EH (cell line): ENCODE measurements around the gene KDR.

Source experiments
- DNase-seq: peaks from one replicate; pipeline ENCODE4 v3.0.0-alpha.2; 2015; ENCODE audit warnings: low read depth

KDR gene

GRCh38 chr4:55123791-55124190 lies 1.6 kb downstream of the KDR start:
- DNase-seq, result no peak

DNA sequence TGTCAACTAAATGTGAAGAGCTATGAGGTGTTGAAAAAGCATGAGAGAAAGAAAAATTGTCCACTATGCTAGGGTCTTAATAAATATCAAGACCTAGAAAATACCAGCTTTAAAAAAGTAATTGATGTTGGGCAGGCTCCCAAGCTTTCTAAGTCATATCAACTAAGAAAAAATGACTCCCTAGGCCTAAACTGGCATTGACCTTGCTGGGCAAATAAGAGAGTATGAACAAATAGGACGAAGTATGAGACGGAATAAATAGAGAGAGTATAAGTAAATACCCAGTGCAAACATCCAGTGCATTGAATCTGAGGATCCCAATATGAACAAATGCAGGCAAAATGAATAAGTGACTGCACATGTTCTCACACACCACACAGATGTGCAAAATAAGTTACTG lies 3.2 kb downstream of the KDR start:
- DNase-seq, result no peak

- DNase-seq, result no peak
Observed at GRCh38 chr4:55121246-55121645, 4.1 kb downstream of the KDR start.

DNA sequence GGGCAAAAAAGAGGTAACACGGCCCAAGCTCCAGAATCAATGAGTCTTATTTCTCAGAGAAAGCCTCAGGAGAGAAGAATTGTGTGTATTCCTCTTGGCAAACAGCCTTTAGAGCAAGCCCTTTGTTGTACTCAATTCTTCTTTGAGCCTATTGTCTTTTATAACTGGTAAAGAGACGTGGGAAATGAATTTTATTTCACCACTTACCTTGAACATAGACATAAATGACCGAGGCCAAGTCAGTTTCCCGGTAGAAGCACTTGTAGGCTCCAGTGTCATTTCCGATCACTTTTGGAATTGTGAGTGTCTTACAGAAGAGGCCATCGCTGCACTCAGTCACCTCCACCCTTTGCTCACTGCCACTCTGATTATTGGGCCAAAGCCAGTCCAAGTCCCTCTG lies 7.0 kb downstream of the KDR start:
- no peak for DNase-seq

DNA sequence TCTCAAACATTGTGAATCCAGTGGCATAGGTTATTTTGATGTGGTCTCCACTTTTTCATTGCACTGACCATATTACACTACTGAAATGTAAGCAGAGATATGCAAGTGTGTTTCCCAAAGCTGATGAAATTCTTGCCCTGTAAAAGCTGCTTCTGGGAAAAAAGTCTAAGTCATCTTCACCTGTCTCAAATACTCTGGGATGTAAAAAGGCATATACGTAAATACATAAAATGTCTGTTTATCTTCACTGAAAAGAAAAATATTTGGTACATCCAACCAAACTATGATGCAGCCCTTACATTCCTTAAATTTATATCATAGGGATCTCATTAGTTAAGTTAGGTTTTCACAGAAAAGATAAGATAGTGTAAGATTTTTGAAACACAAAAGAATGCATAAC lies 7.9 kb downstream of the KDR start:
- DNase-seq, result no peak

DNA sequence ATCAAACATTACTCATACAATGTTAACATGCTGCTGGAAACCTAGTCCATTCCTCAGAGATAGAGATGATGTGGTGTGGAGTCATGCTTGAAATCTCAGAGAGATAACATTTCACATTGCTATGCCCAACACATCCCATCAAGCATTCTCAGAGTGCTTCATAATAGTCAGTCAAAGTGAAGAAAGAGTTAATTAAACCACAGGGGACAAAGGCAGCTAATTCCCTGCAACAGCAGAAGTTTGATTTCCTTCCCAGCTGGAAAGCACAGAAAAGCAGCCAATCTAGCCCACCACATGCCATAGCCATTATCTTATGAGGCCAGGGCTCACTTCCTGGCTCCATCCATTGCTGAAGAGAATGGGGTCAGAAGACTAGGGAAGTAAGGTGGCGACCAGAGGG lies 8.9 kb downstream of the KDR start:
- no peak for DNase-seq

GRCh38 chr4:55111601-55112000 lies 13.8 kb downstream of the KDR start:
- DNase-seq, result no peak

GRCh38 chr4:55110131-55110530 lies 15.3 kb downstream of the KDR start:
- DNase-seq, result no peak

GRCh38 chr4:55107054-55107453 lies 18.3 kb downstream of the KDR start:
- no peak for DNase-seq

GRCh38 chr4:55103224-55103623 lies 22.2 kb downstream of the KDR start:
- DNase-seq, result no peak

DNA sequence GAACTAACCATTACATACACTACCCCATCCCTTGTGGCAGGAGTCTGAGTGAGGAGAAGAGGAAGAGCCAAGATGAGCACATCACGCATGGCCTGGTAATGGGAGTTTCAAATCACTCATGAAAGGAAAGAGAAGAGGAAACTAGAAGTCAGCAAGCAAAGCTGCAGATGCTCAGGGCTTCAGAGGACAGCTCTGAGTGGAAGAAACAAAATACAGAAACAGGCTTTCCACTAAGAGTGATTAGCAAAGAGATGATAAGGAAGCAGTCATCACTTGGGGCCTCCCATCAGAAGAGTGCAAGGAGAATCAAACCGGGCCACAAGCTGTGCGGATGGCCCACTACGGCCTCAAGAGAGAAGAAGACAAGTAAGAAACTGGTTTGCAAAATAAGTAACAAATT lies 25.6 kb downstream of the KDR start:
- DNase-seq, result no peak

GRCh38 chr4:55098456-55099204 lies 26.8 kb downstream of the KDR start:
- DNase-seq, result no peak

- no peak for DNase-seq
Observed at GRCh38 chr4:55096619-55097018, 28.8 kb downstream of the KDR start.

GRCh38 chr4:55096045-55096444 lies 29.4 kb downstream of the KDR start:
- no peak for DNase-seq

DNA sequence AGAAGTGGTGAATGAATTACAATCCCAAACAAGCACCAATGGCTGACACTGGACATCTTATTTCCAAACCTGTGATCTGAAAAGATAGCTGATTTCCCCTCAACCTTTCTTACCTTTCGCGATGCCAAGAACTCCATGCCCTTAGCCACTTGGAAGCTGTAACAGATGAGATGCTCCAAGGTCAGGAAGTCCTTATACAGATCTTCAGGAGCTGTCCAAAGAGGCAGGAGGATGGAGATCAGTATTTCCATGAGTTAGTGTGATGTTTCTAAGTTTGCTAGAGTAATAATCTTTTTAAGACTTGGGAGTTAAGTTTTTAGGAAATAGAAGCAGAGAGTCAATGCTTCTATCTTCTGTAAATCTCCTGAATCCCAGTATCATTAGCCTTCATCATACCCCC lies 32.9 kb downstream of the KDR start:
- DNase-seq, result no peak

- DNase-seq, result no peak
Observed at GRCh38 chr4:55089916-55090315, 35.5 kb downstream of the KDR start.

DNA sequence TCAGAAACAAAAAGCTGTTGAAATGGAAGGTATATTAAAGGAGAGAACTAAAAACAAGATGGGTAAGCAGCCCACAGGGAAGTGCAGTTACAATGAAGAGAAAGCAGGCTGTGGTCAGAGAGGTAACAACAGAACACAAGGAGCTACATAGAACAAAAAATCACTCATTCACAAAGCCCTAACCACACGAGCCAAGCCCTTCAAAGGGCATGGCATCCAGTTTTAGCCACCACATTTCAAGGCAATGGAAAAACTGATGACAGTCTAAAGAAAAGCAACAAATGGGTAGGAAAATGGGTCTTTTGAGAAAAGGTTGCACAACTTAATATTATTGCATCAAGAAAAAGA lies 37.5 kb downstream of the KDR start:
- DNase-seq, result no peak

- DNase-seq, result peak; percentile 4
Observed at GRCh38 chr4:55087009-55087912, 38.1 kb downstream of the KDR start.

- DNase-seq, result no peak
Observed at GRCh38 chr4:55086578-55086977, 38.8 kb downstream of the KDR start.

- DNase-seq, result no peak
Observed at GRCh38 chr4:55083735-55084134, 41.7 kb downstream of the KDR start.

DNA sequence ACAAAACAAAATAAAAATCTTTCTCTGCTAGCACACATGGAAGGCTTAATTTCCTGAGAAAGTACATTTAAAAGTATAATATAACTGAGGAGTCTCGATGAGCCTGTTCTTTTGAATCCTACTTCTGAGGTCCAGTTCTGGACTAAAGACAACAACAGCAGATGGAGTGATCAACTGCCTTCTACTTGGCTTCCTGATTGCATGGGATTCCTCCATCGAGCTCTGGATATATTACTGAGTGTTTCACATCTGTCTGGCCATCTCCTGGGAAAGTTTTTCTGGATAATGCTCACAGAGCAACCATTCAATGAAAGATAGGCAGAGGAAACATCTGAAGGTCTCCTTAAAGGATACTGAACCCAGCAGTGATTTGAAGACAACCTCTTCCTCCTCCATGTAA lies 42.6 kb downstream of the KDR start:
- DNase-seq, result no peak

GRCh38 chr4:55080174-55080865 lies 45.1 kb downstream of the KDR start:
- DNase-seq, result peak; percentile 61
